Stimulated activated CD8-positive, alpha-beta memory T cell treated with anti-CD3 and anti-CD28 coated beads, Interleukin-4, amount 100 ng/mL, for 24 hours (primary cell): ENCODE data around the gene NDST1.

Experiments
- DNase-seq: peaks from one replicate; pipeline ENCODE4 v3.0.0-alpha.2; 2020; ENCODE audit warnings: low read depth

The NDST1 gene

DNA sequence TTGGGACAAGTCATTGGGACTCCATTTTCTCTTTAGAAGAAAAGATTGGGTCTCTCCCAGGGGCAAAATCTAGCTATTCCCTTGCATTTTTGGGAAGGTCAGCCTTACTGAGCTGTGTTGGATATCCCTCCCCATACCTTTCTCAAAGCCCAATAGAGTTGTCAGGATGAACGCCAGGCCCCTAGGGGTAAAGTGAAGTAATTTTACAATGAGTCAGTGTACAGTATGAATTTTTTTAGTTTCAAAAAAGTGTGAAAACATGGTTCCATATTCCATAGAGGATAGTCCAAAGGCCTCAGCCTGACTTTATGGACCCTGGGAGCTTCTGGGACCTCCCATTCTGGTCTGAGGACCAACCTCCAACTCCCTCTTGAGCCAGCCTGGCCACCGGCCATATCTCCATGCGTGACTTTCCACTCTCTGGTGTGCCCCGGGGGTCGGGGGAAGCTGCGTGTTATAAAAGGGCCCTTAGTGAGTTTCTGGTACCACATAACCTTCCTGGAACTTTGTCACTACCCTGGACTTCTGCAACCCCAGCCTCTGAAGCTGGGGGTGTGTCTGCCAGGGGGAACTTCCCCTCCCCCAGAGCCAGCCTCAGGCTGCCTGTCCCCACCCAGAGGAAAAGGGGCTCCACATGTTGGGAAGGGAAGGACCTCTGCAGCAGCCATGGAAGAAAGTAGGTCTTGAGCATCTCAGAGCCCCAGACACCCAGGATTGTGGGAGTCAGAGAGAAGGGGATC is 80.1 kb downstream of the NDST1 start:
- DNase-seq: no peak

DNA sequence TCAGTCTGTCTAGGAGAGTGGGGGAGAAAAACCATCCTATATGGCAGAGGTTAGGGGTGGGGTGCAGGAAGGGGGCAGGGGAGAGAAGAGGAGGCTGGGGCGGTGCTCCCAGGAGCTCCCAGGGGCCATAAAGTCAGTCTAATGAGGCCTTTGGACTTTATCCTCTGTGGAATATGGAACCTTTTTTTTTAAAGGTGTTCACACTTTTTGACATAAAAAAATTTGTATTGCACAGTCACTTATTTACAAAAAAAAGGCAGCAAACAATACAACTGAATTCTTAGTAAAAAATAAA is 80.6 kb downstream of the NDST1 start:
- DNase-seq: no peak

DNA sequence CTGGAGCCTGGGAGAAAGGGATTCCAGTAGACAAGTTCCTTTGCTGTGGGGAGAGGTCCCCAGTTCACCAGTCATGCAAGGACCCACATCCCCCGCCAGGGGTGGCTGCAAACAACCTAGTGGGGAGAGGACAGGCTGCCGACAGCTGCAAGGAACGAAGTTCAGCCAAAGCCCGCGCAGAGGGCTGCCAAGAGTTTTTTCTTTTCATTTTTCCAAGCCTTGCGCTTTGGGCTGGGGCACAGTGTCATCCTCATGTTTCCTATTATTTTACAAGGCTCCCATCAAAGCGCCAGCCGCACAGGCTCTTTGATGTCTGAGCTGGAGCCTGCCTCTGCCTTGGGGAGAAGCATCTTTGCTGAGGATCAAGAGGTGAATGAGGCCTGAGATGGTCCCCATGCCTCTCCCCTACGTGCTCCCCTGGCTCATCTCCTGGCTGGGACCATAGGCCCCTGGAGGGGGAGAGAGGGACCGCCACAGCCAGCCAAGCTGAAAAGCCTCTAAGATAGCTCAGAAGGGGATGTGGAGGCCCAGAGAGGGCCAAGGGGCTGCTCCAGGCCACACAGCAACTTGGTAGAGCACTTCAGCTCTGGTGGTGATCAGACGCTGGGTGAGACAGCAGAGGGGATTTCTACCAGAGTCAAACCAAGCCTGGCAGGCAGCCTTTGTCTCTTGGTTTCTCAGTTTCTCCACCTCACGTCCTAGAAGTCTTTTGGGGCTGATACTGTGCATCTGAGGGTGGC is 82.1 kb downstream of the NDST1 start:
- no peak for DNase-seq

DNA sequence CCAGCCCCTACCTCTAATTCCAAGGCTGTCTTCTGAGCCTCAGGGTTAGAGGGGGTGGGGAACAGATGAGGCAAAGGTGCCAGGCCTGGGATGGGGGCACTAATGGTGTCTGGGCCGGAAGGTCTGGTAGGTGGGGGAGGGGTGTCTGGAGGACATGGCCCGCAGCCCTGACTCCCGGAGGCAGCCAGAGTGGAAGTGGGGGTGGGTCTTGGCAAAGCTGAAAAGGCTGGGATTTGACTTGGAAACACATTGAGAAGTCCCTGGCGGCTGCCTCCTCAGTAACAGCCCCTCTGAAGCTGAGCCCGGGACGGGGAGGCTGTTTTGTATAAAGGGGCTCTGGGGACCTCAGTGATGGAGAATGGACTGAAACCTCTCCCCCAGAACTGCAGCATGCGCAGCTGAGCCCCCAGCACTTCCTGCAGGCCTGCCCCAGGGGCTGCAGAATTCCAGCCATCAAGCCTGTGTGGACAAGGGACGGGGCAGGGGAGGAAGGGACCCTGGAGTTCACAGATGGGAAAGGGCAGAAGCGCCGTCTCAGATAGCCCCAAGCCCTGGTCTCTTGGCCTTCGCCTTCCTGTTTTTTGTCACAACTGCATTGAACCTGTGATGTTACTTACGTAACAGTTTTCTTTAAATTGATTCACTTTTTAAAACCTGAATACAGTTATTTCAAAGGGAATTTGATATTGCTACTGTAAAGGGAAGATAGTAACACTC is 83.2 kb downstream of the NDST1 start:
- DNase-seq: no peak

DNA sequence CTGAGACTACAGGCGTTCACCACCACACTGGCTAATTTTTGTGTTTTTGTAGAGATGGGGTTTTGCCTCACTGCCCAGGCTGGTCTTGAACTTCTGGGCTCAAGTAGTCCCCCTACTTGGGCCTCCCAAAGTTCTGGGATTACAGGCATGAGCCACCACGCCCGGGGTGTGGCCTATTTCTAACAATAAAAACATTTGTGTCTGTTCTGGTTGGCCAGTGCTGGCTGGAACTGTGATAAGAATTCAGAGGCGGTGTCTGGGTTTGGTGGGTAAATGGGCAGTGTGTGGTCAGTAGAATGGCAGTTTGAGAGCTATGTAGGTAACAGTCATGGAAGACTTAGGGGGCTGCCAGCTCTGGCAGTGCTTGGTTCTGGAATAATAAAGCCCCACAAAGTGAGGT is 85.7 kb downstream of the NDST1 start:
- DNase-seq: no peak

DNA sequence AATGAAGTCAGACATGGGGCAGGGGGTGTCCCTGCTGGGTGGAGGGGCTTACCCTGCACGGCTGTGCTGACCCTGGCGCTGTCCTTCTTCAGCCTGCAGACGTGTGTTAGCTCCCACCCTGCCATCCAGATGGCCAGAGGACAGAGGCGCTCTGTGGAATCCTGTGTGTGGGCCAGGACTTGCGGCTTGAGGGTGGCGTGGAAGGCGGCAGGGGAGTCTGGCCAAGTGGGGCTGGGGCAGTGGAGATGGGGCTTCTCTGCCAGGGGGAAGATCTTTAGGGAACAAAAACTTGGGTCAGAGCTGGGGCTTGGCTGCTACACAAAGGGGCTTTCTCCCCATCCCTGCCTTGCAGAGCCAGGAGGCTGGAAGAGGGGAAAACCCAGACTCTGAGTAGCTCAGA is 86.1 kb downstream of the NDST1 start:
- no peak for DNase-seq

DNA sequence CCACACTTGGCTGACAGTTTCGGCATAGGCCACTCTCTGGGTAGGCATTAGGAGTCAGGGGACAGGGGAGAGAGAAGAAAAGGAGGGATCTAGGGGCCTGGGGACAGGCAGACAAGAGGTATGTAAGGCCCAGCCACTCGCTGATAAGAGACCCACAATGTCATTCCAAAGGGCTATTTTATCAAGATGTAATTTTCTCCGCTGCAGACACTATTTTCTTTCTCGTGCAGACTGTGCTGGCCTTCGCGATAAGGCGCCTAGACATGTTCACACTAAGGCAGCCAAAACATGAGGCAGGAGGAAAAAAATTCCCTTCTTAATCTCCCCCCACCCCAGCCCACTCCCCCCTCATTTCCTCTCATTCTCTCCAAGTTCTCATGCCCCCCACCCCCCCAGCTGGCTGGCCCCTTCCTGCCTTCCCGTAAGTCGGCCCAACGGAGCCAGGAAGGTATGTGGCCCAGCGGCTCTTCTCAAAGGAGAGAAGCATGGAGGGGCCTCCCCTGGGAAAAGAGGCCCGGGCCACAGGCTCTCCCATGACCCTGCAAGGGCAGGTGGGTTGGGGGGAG is 87.6 kb downstream of the NDST1 start:
- DNase-seq: no peak

DNA sequence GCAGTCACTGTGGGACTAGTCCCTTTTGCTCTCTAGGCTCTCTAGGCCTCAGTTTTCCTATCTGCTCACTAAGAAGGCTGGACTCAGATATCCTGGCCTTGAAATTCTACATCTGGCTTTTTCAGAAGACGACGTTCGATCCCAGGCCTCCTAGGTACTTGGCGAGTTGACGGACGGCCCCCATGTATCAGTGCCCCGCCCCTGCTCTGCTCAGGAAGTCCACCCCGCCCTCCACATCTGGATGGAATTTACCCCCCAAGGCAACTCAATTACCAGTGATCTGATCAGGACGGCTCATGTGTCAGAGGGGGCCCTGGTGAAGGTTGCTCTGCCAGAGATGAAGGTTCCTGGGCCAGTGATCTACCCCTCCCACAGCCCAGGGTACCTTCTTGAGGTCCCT is 88.4 kb downstream of the NDST1 start:
- no peak for DNase-seq

DNA sequence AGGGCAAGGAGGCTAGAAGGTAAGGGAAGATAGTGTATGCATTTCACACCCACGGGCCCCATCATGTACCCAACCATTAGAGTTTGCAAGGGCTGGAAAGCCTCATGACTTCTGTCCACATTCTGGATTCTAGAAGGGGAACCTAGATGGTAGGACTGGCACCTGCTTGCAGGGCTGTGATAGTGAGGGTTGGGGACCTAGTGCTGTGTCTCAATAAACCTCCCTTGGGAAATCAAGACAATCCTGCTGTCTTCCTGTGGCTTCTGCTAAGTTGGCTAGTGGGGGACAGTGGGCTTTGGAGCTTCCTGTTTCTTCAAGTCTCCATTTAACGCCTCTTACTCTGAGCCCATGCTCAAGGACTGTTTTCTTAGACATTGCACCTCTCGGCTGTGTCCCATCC is 88.9 kb downstream of the NDST1 start:
- DNase-seq: no peak

DNA sequence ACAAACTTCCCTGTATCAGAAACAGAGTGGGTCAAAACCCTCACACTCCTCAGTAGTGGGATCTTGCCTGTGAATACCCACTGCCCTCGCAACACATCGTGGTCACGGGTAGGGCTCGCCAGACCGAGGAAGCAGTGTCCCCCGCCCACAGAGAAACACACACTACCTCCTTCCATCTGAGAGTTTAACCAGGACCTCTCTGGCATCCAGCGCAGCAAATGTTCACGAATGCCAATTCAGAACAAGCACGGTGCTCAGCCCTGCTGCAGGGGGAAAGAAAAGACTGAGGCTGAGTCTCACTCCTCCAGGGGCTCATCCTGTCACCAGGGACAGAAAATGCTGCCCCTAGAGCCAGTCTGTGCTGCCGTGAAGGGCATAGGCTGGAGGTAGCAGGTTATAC is 90.1 kb downstream of the NDST1 start:
- DNase-seq: no peak

DNA sequence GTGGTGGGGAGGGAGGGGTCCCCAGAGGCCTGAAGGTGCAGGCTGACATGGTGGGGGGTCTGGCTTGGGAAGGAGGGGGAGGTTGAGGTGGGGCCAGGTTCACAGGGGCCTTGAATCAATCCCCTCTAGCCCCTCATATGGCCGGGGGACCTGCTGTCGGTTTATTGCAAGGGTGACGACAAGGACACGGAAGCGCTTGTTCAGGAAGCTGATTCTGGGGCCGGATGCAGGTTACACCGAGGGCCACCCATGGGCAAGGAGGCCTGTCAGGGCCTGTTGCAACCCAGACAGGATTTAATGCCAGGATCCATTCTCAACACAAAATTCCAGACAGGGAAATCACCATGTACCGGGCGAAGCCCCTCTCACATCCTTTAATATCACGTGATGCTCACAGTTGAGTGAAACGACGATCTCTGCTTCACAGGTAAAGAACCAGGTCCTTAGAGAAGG is 90.9 kb downstream of the NDST1 start:
- DNase-seq: no peak

DNA sequence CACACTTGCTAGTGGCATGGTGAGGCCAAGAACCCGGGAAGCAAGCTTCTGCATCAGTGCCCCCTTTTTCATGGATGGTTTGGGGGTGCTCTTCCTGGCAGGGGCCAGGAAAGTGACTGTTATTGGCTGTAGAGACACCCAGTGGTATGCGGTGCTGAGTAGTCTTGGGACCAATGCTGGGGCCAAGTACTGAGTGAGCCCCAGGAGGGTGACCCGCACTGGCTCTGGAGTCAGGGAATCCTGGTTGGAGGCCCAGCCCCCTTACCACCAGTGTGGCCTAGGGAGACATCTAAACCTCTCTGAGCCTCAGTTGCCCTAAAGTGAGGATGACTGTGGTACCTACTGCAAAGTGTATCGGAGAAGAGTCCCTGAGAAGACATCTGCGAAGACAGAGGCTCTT is 91.3 kb downstream of the NDST1 start:
- DNase-seq: no peak

DNA sequence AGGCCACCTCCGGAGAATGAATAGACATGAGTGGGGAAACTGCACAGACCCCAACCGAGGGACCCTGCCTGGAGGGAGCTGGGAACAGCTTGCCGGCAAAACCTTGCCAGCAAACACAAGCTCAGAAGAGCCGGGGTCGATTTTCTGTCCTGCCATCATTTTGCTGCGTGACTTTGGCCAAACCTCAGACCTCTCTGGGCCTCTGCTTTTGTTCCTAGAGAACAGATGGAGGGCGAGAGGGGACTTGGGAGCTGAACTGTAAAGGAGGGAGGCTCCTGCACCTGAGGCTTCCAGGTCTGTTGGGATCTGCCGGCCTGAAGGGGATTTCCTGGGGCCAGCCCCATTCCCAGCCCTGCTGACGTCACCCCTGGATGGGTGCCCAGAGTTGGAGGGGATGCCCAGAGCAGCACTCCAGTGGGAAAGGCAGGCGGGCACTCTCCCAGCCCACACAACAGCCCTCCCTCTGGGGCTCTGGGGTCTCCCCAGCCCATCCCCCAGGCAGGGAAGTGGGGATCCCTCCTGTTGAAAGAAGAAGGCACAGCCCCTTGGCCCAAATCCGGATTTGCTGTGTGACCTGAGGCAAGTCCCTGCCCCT is 92.1 kb downstream of the NDST1 start:
- DNase-seq: no peak

DNA sequence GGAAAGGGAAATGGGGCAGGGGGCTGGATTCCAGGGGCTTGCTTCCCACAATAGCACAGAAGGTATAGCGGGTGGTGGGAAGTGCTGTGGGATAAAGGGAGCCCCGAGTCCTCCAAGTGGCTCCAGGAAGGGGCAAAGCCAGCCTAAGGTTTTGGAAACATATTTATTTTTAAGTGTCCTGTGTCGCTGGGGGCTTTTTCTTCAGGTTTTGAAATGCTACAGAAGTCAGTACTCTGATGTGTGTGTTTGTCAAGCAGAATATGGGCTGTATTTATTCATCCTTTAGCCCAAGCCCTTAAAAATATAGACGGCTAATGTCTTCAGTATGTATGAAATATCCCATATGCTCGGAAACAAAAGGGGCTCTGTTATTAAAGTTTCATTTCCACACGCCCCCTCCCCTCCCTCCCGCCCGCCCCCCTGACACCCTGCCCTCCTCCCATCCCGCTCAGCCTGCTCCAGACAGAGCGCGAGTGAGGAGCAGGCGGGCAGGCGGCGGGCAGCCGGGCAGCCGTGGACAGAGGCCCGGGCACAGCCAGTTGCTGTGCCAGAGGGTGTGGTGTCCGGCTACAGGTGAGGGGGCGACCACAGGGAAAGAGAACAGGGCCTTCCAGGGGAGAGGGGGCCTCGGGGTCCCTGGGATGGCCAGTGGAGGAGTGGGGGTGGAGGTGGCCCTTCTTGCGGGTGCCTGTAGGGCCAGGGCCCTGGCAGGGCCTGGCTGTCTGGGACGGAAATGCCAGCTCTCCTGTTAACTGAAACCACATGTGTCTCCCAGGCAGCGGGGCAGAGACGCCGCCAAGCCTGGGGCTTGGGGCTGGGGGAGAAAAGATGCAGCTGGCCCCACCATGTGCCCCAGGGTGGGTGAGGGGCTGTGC is 92.9 kb downstream of the NDST1 start:
- no peak for DNase-seq

DNA sequence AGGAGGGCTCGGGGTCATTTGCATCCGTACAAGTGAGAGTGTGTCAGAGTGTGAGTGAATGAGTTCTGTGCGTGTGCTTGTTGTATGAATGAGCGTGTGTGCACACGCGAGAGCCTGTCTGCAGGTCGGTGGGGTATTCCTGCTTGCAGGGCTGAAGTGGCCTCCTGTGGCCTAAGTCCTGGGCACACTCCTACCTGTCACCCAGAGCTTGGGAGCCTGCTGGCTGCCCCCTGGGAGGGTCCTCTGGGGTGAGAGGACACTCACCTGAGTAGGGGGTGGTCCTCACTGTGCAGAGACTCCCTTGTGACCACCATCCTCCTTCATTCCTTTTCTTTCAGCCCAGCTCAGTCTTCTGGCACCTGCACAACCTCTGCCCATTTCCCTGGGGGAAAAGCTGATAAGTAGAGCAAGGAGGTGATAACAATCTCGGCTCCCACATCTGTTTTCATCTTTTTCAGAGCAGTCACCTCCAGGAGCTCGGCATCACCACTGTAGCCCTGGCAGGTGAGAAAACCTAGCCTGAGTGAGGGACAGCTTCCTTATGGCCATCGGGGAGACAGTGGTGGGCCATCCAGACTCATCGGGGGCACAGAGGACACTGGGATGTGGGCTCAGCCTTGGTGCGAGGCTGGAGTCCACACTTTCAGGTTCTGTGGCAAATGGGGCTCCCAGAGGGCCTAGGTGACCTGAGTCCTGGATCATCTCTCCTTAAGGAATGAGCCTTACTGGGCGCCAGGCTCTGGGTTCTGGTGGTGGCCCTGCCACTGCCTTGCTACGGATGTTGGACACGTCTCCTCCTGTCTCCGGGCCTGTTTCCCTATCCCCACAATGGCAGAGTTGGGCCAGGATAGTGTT is 93.8 kb downstream of the NDST1 start:
- DNase-seq: no peak

DNA sequence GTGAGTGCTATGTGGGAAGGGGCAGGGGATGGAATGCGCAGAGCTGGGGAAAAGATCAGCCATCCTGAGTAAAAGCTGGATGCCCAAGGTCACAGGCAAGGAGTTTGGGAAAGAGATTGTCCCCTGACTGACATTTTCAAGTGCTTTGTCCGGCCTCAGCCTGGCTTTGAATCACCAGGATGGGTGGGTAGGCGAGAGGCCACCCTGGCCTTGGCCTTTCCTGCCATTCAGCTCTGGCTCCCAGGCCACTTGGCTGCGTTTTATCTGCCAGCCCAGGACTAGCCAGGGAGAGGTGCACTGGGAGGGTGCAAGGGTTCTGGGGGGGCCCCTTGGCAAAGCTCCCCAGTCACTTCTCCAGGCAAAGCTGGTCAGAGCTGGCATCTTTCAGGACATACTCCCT is 95.1 kb downstream of the NDST1 start:
- no peak for DNase-seq

DNA sequence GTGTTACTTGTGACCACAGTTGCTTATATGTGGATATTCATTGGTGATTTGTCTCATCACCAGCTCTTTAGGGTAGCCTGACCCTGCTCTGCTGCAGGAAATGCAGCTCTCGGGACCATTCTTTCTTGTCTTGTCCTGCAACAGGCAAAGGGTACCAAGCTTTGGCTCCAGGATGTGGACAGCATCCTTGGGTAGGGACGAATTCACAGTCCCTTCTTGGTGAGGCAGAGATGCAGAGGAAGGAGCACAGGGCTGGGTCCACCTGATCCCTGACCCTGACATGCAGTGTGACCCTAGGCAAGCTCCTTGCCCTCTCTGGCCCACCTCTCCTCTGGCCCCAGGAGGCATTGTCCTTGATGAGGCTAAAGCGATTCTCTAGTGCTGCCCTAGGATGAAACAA is 95.6 kb downstream of the NDST1 start:
- no peak for DNase-seq

DNA sequence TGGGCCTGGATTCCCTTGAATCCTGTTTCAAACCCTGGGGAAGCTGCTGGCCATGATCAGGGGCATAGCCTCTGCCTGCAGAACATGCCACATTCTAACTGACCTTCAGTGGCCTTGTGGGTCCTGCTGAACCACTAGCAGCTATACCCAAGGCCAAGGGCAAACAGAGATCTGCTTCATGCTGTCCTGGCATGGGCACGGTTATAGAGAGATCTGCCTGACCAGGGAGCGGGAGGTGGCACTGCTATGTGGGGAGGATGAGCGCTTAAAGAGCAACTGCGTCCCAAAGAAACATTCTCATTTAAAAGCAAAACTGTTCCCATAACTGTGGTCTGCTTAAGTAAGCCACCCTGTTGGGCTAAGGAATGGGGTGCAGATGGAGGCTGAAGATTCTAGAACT is 96.1 kb downstream of the NDST1 start:
- no peak for DNase-seq

DNA sequence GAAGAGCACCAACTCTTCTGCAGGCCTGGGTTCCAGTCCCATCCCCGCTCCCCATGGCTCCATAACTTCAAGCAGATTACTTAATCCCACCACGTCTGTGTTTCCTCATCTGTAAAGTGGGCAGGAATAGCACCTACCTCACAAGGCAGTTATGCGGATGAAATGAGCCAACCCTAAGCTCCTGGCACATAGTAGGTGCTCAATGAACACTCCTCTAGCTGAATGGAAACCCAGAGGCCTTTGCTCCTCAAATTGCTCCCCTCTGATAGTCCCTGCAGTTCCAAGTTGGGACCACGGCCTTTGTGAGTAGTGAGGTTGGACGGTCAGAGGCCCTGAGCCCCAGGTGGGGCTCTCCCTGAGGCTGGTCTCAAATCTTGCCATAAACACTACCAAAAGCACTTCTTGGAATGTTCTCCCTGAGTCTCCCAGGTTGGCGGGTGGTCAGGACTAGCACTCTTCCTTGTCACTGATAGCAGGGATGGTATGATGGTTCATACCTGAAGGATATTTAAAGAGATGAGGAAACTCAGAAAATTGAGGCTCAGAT is 97.0 kb downstream of the NDST1 start:
- DNase-seq: no peak

DNA sequence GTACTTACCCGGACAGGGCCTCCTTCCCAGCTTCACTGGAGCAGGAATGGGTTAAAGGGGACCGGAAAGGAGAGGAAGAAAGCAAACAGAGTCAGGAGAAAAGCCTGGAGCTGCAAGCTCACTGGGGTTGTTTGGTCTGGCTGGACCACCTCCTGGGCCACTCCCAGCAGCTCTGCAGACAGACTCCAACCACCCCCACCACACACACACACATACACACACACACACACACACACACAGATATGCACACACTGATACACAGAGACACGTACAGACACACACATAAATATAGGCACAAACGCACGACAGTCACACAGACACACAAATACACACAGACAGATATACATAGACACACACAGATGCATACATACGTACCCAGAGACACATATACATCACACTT is 97.6 kb downstream of the NDST1 start:
- no peak for DNase-seq
